ENCODE data around the gene CCDC13. TPM values are rescaled to one million over a fixed set of nuclear protein-coding genes. Genes with fewer than 3 reads are reported as not detected.

Gene CCDC13
- total and polyA plus RNA-seq, 4 donors, result 2.7 to 15.0 (median 6.1) TPM

DNA sequence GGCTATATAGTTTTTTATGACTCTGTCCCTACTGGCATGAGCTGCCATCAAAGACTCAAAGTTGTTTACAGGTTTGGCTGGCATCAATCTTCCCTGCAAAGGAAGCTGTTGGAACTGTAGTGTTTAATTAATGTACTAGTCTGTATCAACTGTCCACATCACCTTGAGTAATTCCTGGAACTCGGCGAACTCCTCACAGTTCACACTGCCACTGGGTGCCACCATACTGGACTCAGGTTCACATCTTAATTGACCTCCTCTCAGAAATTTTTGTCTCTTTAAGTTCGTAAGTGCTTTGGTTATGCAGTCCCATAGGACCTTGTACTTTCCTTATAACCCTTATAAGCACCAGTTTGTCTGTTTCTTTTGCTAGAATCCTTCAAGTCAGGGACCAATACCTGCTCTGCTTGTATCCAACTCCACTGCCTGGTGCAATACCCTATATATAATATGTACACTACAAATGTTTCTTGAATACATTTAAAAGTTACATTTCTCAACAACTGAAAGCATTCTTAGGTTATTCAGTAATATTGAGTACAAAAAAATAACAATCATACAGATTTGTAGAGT lies 28.1 kb upstream of the CCDC13 start:
- peaks cover 13% of the 10 kb centered on the region for H3K4me1 ChIP-seq (ENCODE audit: control insufficient read depth, insufficient read depth, low read length)
- WGBS (ENCODE audit: insufficient coverage), result 78% methylated on average over 3 of the region's 3 CpGs
- H3K36me3 ChIP-seq (ENCODE audit: control insufficient read depth, insufficient read depth, low read length), result peaks cover 2% of the 10 kb centered on the region
- no peak for DNase-seq (ENCODE audit: low read depth in 4 of 6, low spot score in 6 of 6)
- no peak overlapping the region for H3K4me3 ChIP-seq (ENCODE audit: low read depth, low read length)
- no peaks in the 10 kb centered on the region for H3K9me3 ChIP-seq (ENCODE audit: control insufficient read depth, insufficient read depth, low read length)
- no peak overlapping the region for H3K27ac ChIP-seq (ENCODE audit: low read depth, low read length)
- H3K27me3 ChIP-seq (ENCODE audit: control insufficient read depth, insufficient read depth, low read length), result no peaks in the 10 kb centered on the region

DNA sequence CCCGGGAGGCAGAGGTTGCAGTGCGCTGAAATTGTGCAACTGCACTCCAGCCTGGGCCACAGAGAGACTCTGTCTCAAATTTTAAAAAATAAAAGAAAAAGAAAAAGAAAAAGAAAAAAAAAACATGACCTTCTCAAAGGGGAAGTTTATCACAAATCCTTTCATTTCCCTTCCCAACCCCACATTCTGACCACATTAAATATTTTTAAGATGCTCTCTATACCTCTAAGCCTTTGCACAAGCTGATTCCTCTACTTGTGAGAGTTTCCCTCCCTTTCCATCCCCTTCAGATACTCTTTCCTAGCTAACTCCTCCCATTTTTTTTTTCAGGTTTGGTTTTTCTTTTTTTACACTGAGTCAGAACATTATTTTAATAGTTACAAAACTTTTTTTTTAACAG lies 27.2 kb upstream of the CCDC13 start:
- Histone ChIP-seq H3K9me3 (ENCODE audit: control insufficient read depth, insufficient read depth, low read length) (no peaks in the 10 kb centered on the region), H3K4me1 (ENCODE audit: control insufficient read depth, insufficient read depth, low read length) (peaks cover 8% of the 10 kb centered on the region), H3K27me3 (ENCODE audit: control insufficient read depth, insufficient read depth, low read length) (no peaks in the 10 kb centered on the region), H3K4me3 (ENCODE audit: low read depth, low read length) (no peak overlapping the region), H3K36me3 (ENCODE audit: control insufficient read depth, insufficient read depth, low read length) (peaks cover 2% of the 10 kb centered on the region), H3K27ac (ENCODE audit: low read depth, low read length) (no peak overlapping the region)
- WGBS (ENCODE audit: insufficient coverage), result no CpG with 5 or more reads among the region's 2 CpGs
- no peak for DNase-seq (ENCODE audit: low read depth in 4 of 6, low spot score in 6 of 6)

DNA sequence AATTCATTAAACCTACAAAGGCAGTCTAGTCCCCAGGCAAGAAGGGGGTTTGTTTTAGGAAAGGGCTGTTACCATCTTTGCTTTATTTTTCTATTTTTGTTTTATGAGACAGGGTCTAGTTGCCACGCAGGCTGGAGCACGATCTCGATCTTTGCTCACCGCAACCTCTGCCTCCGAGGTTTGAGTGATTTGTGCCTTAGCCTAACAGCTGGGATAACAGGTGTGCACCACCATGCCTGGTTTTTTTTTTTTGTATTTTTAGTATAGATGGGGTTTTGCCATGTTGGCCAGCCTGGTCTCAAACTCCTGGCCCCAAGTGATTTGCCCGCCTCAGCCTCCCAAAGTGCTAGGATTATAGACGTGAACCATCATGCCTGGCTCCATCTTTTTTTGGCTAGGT lies 26.3 kb upstream of the CCDC13 start:
- no peaks in the 10 kb centered on the region for H3K27me3 ChIP-seq (ENCODE audit: control insufficient read depth, insufficient read depth, low read length)
- H3K4me3 ChIP-seq (ENCODE audit: low read depth, low read length), result no peak overlapping the region
- peaks cover 2% of the 10 kb centered on the region for H3K36me3 ChIP-seq (ENCODE audit: control insufficient read depth, insufficient read depth, low read length)
- peaks cover 6% of the 10 kb centered on the region for H3K4me1 ChIP-seq (ENCODE audit: control insufficient read depth, insufficient read depth, low read length)
- no peak for DNase-seq (ENCODE audit: low read depth in 4 of 6, low spot score in 6 of 6)
- H3K9me3 ChIP-seq (ENCODE audit: control insufficient read depth, insufficient read depth, low read length), result no peaks in the 10 kb centered on the region
- WGBS (ENCODE audit: insufficient coverage), result 74% methylated on average over 7 of the region's 7 CpGs
- H3K27ac ChIP-seq (ENCODE audit: low read depth, low read length), result no peak overlapping the region

DNA sequence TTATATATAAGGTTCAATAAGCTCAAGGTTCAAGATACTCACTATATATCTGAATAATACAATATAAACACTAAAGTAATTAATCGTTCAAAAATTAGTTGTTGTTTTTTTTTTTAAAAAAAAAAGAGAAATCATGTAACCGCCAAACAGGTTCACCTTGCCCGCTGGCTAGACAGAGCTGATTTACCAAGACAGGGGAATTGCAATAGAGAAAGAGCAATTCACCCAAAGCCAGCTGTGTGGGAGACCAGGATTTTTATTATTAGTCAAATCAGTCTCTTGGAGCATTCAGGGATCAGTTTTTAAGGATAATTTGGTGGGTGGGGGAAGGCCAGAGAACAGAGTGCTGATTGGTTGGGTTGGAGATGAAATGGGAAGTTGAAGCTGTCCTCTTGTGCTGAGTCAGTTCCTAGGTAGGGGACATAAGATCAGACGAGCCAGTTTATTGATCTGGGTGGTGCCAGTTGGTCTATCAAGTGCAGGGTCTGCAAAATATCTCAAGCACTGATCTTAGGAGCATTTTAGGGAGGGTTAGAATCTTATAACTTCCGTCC lies 23.4 kb upstream of the CCDC13 start:
- Histone ChIP-seq H3K4me1 (ENCODE audit: control insufficient read depth, insufficient read depth, low read length) (no peaks in the 10 kb centered on the region), H3K9me3 (ENCODE audit: control insufficient read depth, insufficient read depth, low read length) (no peaks in the 10 kb centered on the region), H3K27ac (ENCODE audit: low read depth, low read length) (no peak overlapping the region), H3K4me3 (ENCODE audit: low read depth, low read length) (no peak overlapping the region), H3K36me3 (ENCODE audit: control insufficient read depth, insufficient read depth, low read length) (peaks cover 9% of the 10 kb centered on the region), H3K27me3 (ENCODE audit: control insufficient read depth, insufficient read depth, low read length) (no peaks in the 10 kb centered on the region)
- no peak for DNase-seq (ENCODE audit: low read depth in 4 of 6, low spot score in 6 of 6)
- 100% methylated on average over 2 of the region's 5 CpGs for WGBS (ENCODE audit: insufficient coverage)

DNA sequence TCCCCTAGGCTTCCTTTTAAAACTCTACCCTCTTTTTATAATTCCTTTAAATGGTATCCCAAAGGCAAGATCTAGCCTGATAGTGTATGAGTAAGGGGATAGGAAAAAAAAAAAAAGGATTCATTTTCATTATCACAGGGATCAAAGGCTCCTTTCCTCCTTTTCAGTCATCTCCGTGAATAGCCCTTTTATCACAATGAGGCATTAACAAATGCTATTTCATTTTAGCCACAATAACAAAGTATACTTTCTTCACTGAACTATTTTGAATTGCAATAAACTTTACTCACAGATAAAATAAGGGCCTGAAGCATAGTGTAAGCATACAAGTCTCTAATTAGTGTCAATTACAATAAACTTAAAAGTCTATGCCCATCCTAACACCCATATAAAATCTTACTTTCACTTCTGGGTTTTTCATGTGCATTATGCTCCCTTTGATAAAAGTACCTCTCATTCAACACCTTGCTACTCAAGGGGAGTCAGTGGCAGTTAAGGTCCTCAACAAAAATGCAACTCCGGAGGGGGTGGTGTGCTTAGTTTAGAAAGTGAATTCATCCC lies 22.6 kb upstream of the CCDC13 start:
- Histone ChIP-seq H3K4me1 (ENCODE audit: control insufficient read depth, insufficient read depth, low read length) (no peaks in the 10 kb centered on the region), H3K9me3 (ENCODE audit: control insufficient read depth, insufficient read depth, low read length) (no peaks in the 10 kb centered on the region), H3K27me3 (ENCODE audit: control insufficient read depth, insufficient read depth, low read length) (no peaks in the 10 kb centered on the region), H3K36me3 (ENCODE audit: control insufficient read depth, insufficient read depth, low read length) (peaks cover 9% of the 10 kb centered on the region), H3K27ac (ENCODE audit: low read depth, low read length) (no peak overlapping the region), H3K4me3 (ENCODE audit: low read depth, low read length) (no peak overlapping the region)
- WGBS (ENCODE audit: insufficient coverage), result no CpG with 5 or more reads among the region's 2 CpGs
- DNase-seq (ENCODE audit: low read depth in 4 of 6, low spot score in 6 of 6), result no peak

DNA sequence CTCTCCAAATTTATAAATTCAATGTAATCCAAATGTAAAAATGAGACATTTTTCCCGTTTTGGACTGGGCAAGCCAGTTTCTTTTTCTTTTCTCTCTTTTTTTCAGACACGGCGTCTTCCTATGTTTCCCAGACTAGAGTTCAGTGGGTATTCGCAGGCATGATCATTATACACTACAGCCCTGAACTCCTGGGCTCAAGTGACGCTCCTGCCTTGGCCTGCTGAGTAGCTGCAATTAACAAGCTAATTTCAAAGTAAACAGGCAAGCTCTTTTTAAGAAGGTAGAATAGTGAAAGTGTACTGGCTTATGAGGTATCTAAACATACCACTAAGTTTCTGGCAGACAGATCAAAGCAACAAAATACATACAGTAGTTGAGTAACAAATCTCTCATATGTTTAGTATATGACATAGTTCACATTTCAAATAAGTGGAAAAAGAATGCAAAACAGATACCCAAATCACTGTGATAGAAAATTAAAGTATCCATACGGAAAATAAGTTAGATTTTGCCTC lies 17.7 kb upstream of the CCDC13 start:
- DNase-seq (ENCODE audit: low read depth in 4 of 6, low spot score in 6 of 6), result no peak
- H3K27ac ChIP-seq (ENCODE audit: low read depth, low read length), result no peak overlapping the region
- H3K9me3 ChIP-seq (ENCODE audit: control insufficient read depth, insufficient read depth, low read length), result no peaks in the 10 kb centered on the region
- no peaks in the 10 kb centered on the region for H3K4me1 ChIP-seq (ENCODE audit: control insufficient read depth, insufficient read depth, low read length)
- no peak overlapping the region for H3K4me3 ChIP-seq (ENCODE audit: low read depth, low read length)
- no peaks in the 10 kb centered on the region for H3K27me3 ChIP-seq (ENCODE audit: control insufficient read depth, insufficient read depth, low read length)
- peaks cover 11% of the 10 kb centered on the region for H3K36me3 ChIP-seq (ENCODE audit: control insufficient read depth, insufficient read depth, low read length)
- 83% methylated on average over 4 of the region's 6 CpGs for whole genome bisulfite sequencing (ENCODE audit: insufficient coverage)

DNA sequence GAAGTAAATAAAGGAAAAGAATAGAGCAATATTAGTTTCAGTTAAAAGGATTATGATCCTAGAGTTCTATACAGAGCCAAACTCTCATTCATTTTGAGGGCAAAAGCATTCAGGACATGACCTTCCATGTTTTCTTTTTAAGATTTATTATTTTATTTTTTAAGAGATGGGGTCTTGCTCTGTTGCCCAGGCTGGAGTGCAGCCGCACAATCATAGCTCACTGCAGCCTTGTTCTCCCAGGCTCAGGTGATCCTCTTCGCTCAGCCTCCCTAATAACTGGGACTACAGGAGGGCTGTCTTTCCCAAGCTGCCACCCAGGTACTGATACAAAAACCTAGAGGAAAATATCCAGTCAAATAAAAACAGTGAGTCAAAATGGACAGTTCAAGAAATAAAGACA lies 13.6 kb upstream of the CCDC13 start:
- no peak for DNase-seq (ENCODE audit: low read depth in 4 of 6, low spot score in 6 of 6)
- Histone ChIP-seq H3K27ac (ENCODE audit: low read depth, low read length) (no peak overlapping the region), H3K27me3 (ENCODE audit: control insufficient read depth, insufficient read depth, low read length) (no peaks in the 10 kb centered on the region), H3K4me3 (ENCODE audit: low read depth, low read length) (no peak overlapping the region), H3K36me3 (ENCODE audit: control insufficient read depth, insufficient read depth, low read length) (peaks cover 7% of the 10 kb centered on the region), H3K9me3 (ENCODE audit: control insufficient read depth, insufficient read depth, low read length) (no peaks in the 10 kb centered on the region), H3K4me1 (ENCODE audit: control insufficient read depth, insufficient read depth, low read length) (no peaks in the 10 kb centered on the region)
- WGBS (ENCODE audit: insufficient coverage), result 100% methylated on average over 1 of the region's 2 CpGs

DNA sequence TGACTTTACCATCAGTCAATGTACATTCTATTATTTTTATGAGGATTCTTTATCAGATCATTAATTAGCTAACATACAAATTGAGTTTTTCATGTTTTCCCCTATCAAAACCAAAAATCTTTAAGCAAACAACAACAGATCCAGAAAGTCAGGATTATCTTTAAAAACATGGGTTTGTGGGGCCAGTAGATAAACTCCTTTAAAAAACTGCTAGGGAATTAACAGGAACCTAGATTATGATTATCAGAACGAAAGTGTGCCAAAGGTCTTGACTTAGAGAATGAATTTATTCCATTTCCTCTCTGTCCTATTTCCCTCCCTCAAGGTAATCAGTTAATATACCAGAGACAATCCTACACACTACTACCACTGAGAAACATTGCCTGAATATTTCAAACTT lies 13.2 kb upstream of the CCDC13 start:
- no peaks in the 10 kb centered on the region for H3K4me1 ChIP-seq (ENCODE audit: control insufficient read depth, insufficient read depth, low read length)

DNA sequence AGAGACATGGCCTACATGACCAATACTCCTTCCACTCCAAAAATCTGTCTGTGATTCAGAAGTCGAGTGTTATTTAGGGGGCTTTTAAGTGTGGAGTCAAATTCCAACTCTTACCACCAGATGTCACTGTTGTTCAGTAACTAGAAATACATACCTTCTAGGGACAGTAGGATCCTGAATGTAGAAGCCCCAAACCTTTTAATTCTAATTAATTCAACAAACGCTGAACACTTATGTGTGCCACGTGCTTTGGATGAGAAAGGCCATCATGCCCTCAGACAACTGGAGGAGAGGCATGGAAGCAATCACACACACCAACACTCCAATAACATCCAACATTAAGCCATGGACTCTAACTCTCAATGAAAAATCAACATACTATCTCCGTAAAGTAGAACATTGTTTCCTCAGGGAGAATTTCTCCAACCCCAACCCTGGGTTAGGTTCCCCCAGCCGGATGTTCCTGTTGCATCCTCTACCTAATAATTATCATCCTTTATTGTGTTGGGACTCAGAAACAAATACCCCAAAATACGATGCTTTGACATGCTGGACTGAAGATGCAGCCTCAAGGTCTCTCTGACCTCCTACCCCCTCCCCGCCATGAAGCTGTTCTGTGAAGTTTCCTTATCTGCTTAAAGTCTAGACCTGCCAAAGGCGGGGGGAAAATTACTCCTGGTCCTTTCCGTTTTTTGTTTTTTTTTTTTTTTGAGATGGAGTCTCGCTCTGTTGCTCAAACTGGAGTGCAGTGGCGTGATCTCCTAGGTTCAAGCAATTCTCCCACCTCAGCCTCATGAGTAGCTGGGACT lies 8.0 kb upstream of the CCDC13 start:
- no peaks in the 10 kb centered on the region for H3K27me3 ChIP-seq (ENCODE audit: control insufficient read depth, insufficient read depth, low read length)
- H3K9me3 ChIP-seq (ENCODE audit: control insufficient read depth, insufficient read depth, low read length), result no peaks in the 10 kb centered on the region
- peak; percentile 61 to 95 (median 74) for DNase-seq (ENCODE audit: low read depth in 4 of 6, low spot score in 6 of 6)
- peaks cover 3% of the 10 kb centered on the region for H3K36me3 ChIP-seq (ENCODE audit: control insufficient read depth, insufficient read depth, low read length)
- H3K4me3 ChIP-seq (ENCODE audit: low read depth, low read length), result no peak overlapping the region
- H3K27ac ChIP-seq (ENCODE audit: low read depth, low read length), result no peak overlapping the region
- no peaks in the 10 kb centered on the region for H3K4me1 ChIP-seq (ENCODE audit: control insufficient read depth, insufficient read depth, low read length)
- 49% methylated on average over 5 of the region's 11 CpGs for WGBS (ENCODE audit: insufficient coverage)

More for the DNA sequence above, 13.2 kb upstream of the CCDC13 start:
- no CpG with 5 or more reads among the region's 1 CpG for WGBS (ENCODE audit: insufficient coverage)
- Histone ChIP-seq H3K9me3 (ENCODE audit: control insufficient read depth, insufficient read depth, low read length) (no peaks in the 10 kb centered on the region), H3K4me3 (ENCODE audit: low read depth, low read length) (no peak overlapping the region), H3K27me3 (ENCODE audit: control insufficient read depth, insufficient read depth, low read length) (no peaks in the 10 kb centered on the region), H3K27ac (ENCODE audit: low read depth, low read length) (no peak overlapping the region), H3K36me3 (ENCODE audit: control insufficient read depth, insufficient read depth, low read length) (peaks cover 7% of the 10 kb centered on the region)
- DNase-seq (ENCODE audit: low read depth in 4 of 6, low spot score in 6 of 6), result no peak
